ENCODE data around the gene TBC1D22B.

- TF ChIP-seq POLR2A (IDR thresholded peaks at IDR 0.05) = no peak
- no peak for TF ChIP-seq CTCF (IDR thresholded peaks at IDR 0.05)
These were observed 101.5 kb downstream of the TBC1D22B start for GRCh38 chr6:37359039-37359438.
